ENCODE data around the gene CGN.

The CGN gene

GRCh38 chr1:151511636-151512215 is 539 bp downstream of the CGN start:
- no peak for DNase-seq (ENCODE audit: low read depth)
- peak overlapping the region; percentile 39 for H3K4me3 ChIP-seq (ENCODE audit: control insufficient read depth, low read depth, low read length)
- no peak for TF ChIP-seq CTCF (conservative IDR thresholded peaks at IDR 0.05; ENCODE audit: control insufficient read depth, insufficient read depth, low read depth, low read length)

- DNase-seq (ENCODE audit: low read depth), result no peak
- H3K4me3 ChIP-seq (ENCODE audit: control insufficient read depth, low read depth, low read length), result no peak overlapping the region
- TF ChIP-seq CTCF (conservative IDR thresholded peaks at IDR 0.05; ENCODE audit: control insufficient read depth, insufficient read depth, low read depth, low read length), result no peak
Measured at GRCh38 chr1:151512326-151512725, 1.1 kb downstream of the CGN start.

- no peak for TF ChIP-seq CTCF (conservative IDR thresholded peaks at IDR 0.05; ENCODE audit: control insufficient read depth, insufficient read depth, low read depth, low read length)
- DNase-seq (ENCODE audit: low read depth), result no peak
- H3K4me3 ChIP-seq (ENCODE audit: control insufficient read depth, low read depth, low read length), result no peak overlapping the region
Measured at GRCh38 chr1:151512801-151513625, 1.8 kb downstream of the CGN start.

- H3K4me3 ChIP-seq (ENCODE audit: control insufficient read depth, low read depth, low read length), result no peak overlapping the region
- DNase-seq (ENCODE audit: low read depth), result peak; percentile 19
- no peak for TF ChIP-seq CTCF (conservative IDR thresholded peaks at IDR 0.05; ENCODE audit: control insufficient read depth, insufficient read depth, low read depth, low read length)
Measured at GRCh38 chr1:151513626-151514121, 2.5 kb downstream of the CGN start.

GRCh38 chr1:151514366-151514765 is 3.2 kb downstream of the CGN start:
- no peak overlapping the region for H3K4me3 ChIP-seq (ENCODE audit: control insufficient read depth, low read depth, low read length)
- TF ChIP-seq CTCF (conservative IDR thresholded peaks at IDR 0.05; ENCODE audit: control insufficient read depth, insufficient read depth, low read depth, low read length), result no peak
- no peak for DNase-seq (ENCODE audit: low read depth)

GRCh38 chr1:151515265-151515664 is 4.1 kb downstream of the CGN start:
- no peak overlapping the region for H3K4me3 ChIP-seq (ENCODE audit: control insufficient read depth, low read depth, low read length)
- no peak for DNase-seq (ENCODE audit: low read depth)
- TF ChIP-seq CTCF (conservative IDR thresholded peaks at IDR 0.05; ENCODE audit: control insufficient read depth, insufficient read depth, low read depth, low read length), result no peak
